GM19463 (cell line): ENCODE measurements around the gene PLAAT1.

Experiments
- ATAC-seq: cut with Tn5 transposase; IDR thresholded peaks from one replicate; pipeline ENCODE4 v1.9.1; 2021; ENCODE audit warnings: mild to moderate bottlenecking, moderate library complexity; ENCODE audit not compliant: unreplicated experiment

Gene PLAAT1

DNA sequence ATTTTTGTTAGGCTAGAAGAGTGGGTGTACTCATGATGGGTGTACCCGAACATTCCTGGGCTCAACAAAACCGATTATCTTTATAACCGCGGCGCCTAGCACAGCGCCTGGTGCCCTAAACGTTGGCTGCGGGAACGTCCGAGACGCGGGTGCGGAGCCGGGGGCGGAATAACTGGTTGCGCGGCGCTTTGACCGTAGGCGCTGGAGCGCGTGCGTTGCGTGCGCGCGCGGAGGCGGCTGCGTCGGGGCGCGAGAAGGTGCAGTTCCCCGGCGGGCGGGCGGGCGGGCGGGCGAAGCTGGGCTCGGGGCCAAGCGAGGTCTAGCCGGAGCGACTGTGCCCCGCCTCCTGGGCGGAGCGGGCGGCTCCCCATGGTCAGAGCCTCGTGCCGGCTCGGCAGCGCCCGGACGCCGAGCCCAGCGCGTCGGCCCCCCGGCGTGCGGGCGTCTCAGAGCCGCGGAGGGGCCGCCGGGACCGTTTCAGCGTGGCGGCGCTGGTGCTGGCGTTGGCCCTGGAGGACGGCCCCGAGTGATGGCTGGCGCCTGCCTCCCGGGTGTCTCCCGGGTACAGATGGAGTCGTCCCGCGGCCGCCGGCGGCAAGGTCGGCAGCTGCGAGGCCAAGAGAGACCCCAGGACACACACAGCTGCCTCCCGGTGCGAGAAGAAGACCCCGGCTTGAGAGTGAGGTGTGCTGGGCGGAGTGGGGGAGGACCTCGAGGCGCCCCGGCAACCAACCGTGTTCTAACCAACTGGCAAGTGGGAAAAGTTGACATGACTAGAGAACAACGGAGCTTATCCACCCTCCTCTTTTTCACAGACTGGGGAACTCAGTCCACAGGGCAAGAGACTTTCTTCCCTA is at the start of gene PLAAT1:
PLAAT1 (plus strand) TSS at position 373 of the 857 bp plus-strand sequence. CDS start 14,429 bp downstream, outside the sequence.
- peak; percentile 67 for ATAC-seq

DNA sequence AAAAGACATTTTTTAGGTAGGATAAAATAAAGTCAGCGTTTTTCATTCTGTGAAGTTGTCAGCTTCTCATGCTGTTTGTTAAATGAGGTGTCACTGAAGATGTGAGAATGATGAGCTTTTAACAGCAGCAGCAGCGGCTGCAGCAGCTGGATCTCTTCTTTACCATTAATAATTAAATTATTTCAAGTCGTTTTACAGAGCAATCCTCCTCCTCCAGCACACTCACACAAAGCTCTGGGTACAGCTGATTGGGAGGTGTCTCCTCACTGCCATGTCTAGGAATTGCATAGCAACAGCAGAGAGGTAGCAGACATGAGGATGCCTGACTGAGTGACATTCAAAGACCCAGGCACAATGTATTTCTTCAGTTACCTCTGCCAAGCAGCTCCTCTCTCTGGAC is 46.7 kb upstream of the PLAAT1 start:
- ATAC-seq: no peak

DNA sequence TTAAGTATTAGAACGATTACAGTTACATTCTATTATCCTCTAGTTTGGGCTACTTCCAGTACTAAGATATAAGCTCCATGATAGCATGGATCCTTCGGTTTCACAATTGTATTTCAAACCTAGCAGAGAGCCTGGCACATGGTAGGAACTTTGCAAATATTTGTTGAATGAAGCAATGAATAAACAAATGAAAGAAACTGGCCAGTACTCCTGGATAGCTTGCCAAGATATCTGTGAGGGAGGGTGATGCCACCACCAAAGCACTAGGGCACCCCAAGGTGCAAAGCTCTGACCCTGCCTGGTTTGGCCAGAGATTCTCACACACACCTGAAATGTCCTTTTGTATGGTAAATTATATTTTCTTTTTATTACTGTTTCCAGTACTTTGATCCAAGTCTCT is 44.3 kb upstream of the PLAAT1 start:
- ATAC-seq: no peak

DNA sequence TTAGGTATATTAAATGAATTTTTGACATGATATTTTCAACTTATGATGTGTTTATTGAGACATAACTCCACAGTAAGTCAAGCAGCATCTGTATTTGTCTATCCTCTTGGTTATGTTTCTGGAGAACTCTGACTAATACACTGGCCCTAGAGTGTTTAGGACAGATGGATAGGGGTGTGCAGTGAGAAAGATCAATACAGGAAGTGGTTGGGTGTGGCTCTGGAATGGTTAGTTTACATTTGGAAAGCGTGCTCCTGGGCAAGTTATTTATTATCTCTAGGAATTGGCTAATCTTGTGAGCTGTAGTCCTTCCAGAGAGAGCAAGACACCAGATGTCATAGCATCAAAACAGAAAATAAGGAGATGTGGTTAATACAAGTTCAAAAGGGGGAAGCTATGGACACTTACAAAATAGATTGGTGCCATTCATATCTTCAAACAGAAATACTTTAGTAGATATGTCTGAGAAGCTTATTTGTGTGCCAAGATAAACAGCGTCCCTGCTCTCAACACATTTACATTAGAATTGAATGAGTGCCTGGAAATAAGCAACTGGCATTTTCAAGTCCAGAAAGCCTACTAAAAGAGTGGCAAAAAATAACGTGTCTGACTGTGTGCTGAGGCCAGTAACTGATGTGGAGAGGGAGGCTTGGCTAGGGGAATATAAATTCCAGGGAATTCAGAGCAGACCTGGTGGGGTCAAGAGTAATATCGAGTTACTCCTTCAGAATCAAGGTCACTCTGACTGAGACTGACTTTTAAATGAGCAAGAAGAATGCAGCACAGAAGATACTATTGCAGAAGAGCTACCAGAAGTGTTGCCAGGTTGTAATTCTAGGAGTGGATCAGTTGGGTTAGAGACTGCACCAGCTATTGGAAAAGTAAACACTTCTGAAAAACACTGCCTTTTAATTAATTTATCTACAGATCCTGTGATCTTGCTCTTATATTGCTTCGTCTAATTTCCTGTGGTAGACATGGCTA is 33.4 kb upstream of the PLAAT1 start:
- no peak for ATAC-seq

DNA sequence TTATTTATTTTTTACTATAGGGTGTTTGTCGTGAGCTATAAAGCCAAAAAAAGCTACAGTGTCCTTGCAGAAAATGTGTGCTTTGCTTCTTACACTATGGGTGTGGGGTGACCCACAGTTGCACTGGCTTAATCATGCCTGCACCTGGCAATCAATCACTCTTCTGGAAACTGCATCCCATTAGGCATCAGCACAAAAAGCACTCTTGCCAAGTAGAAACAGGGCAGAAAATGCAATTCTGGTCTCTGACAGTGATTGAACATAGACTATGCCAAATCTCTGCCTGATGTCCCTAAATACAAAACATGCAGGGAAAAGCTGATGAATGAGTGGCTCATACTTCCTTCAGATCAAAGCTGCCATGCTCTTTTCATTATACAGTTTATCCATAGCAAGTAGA is 30.4 kb upstream of the PLAAT1 start:
- no peak for ATAC-seq

DNA sequence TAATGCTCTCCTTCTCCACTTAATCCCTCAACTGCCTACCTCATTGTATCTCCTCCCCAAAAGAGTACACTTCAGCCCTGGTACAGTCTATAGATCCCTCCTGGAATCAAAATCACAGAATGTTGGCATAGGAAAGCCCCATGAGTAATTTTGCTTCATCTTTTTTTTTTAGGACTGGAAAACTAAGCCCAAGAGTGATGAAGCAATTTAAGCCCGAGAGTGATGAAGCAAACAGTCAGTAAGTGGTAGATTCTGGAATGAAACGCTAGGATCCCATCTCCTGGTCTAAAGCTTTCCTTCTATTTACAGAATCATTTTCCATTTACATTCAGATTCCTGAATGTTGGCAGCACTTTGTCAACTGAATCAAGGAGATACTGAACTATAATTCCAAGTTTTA is 29.8 kb upstream of the PLAAT1 start:
- no peak for ATAC-seq

DNA sequence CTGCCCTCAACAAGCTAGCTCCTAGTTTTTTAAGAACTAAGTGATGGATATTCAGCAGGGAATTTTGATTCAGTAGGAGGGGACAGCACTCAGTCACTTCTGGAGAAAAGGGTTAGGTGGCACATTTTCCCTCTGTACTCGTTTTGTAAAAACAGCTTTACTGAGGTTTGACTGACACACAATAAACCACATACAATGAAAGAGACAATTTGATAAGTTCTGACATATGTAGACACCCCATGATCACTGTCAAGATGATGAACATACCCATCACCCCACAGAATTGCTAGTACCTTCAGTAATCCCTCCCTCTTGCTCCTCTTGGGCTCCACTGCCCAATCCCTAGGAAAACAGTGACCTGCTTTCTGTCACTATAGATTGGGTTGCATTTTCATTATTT is 29.0 kb upstream of the PLAAT1 start:
- ATAC-seq: no peak

DNA sequence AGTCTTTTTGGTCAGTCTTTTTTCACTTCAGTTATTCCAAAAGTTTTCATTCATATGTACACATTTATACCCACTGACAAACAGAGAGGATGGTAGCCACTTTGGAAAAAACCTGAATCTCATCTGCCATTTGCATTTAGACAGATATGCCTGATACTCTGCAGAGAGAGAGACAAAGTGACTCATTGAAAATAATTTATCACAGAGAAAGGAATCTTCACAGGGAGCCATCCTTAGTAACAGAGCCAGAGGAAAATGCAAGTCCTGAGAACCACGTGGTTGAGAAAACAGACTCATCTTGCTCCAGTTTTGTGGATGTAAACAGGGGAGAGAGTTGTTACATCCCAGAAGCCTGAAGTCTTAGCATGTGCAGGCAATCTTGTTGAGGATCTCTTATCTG is 28.2 kb upstream of the PLAAT1 start:
- no peak for ATAC-seq

DNA sequence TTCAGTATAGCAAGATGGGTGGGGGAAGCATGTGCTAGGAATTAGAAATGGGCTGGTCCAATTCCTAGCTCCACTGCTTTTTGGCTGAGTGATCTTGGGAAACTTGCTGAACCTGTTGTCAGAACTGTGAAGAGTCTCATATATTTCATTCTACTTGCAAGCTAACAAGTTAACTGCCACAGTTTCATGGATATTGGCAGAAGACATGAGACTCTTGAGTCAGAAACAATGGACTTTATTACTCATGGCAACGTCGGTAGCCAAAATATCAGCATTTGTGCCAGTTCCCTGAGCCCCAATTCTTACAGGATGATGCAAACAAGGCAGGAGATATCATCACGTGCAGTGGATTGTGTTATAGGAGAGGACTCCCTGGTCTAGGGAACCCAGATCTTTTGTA is 26.6 kb upstream of the PLAAT1 start:
- ATAC-seq: no peak

DNA sequence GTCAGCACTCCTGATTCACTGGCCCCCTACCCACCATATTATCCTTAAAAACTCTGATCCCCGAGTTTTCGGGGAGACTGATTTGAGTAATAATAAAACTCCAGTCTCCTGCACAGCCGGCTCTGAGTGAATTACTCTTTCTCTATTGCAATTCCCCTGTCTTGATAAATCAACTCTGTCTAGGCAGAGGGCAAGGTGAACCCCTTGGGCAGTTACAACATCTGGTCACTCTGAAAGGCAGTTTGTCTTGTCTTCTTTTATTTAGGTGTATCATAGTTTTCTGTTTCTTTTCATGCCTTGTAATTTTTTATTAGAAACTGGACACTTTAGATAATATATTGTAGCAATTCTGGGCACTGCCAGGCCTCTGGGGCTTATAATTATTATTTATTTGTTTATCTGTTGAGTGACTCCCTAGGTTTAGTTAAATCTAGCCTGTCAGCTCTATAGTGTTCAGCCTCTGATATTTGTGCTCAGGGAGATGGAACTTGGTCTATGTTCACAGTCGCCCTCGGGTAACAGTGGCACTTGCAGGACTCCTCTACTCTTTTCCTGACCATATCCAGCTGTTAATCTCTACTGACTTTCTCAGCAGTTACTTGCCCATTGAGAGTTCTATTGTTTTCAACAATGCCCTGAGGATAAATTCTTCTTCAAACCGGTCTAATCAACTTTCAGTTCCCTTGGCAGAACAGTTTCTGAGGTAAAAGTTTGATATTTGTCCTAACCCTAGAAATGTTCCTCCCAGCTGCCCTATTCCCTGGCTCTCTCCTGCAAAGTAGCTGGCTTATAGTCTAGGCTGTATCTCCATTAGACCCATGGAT is 15.5 kb upstream of the PLAAT1 start:
- no peak for ATAC-seq

DNA sequence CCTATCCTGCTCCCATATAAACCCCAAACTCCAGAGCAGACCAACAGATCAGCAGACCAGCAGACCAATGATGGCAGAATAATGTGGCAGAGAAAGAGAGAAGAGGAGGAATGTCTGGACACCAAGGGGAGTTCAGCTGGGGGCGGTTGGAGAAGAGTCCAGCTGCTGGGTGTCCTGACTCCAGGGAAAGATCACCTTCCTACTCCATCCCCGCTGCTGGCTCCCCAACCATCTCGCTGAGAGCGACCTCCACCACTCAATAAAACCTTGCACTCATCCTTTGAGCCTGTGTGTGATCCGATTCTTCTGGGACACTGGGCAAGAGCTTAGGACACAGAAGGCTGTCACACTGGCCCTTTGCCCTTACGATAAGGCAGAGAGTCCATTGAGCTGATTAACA is 12.8 kb upstream of the PLAAT1 start:
- ATAC-seq: no peak

DNA sequence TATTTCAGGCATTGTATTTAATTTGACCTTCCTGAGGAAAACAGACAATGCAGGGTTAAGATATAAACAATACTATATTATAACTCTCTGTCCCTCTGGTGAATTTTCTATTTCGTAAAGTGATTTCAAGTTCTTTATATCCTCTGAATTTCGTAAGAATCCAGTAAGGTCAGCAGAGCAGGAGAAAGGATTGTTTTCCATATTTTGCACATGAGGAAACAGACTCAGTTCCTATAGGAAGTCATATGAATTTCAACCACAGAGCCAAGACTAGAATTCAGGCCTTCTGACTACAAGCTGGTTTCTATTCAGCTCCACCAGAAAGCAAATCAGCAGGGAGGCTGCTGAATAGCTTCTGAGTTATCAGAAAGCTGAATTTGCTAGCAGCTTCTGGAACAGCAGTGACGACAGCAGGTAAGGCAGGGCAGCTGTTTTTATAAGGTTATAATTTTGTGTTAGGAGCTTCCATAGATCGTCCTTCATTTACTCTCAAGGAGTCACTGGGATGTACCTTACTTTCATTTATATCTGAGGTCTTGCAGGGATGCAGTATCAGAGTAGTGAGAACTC is 11.1 kb upstream of the PLAAT1 start:
- no peak for ATAC-seq

DNA sequence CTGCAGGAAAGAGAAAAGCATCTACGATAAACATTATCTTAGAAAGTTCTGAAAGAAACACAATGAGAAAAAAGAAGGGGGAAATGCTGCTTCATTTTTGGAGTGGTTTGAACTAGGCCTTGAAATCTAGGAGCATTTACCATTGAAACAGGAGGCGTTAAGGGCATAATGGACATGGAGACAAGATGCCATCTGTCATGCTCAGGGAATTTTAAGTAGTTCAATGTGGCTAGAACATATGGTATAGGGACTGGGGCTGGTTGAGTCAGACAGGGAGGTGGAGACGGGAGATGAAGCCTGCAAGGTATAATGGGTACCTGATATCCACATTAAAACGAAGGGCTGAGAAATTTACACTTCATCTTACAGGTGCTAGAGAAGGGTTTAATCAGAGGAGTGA is 10.4 kb upstream of the PLAAT1 start:
- ATAC-seq: no peak

DNA sequence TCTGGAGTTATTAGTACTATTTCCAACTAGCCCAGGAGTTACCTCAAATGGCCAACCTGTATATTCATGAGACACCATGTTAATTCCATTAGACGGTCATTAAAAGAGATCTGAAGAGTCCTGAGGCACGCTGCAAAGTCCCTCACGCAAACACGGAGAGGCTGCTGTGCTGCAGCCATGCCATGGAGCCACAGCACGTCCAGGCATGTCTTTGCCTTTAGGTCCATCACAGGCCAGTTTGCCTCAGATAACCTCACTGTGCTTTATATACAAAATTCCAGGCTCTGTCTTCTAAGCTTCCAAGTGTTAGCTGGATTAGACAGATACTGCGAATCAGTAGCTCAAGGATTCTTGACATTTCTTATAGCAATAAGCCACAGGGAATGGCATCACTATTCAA is 9.8 kb upstream of the PLAAT1 start:
- no peak for ATAC-seq

DNA sequence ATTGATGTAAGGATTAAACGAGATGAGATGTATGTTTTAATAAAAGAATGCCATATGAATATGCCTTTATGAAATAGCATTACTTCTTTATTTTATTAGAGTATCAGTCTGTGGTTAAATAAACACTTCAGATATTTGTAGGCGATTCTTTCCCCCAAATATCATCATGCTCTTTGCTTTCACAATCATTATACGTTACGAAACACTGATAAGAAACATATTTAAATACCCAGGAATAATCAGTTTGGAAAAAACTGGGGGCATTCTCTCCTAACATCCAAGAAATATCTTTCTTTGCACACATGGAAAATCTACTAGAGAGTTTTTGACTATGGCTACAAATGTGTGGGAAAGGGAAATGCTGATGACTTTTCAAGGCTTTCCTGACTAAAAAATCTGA is 4.4 kb upstream of the PLAAT1 start:
- ATAC-seq: no peak

DNA sequence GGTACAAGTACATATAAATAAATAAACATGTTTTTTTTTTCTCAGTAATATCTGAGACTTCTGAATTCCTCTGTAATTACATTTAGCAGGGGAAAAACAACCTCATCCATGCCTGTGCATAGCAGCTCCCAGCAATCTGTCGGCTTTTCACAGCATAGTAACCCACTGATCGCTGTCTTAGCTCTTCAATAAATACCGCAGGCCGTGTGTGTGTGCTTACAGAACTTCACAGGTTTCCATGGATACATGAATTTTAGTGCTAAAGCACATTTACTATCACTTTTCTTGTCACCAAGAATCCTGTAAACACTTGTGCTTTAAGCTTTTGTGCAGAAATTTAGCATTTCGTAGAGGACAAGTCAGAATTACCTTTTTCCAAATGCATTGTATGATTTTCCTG is 4.0 kb upstream of the PLAAT1 start:
- no peak for ATAC-seq

DNA sequence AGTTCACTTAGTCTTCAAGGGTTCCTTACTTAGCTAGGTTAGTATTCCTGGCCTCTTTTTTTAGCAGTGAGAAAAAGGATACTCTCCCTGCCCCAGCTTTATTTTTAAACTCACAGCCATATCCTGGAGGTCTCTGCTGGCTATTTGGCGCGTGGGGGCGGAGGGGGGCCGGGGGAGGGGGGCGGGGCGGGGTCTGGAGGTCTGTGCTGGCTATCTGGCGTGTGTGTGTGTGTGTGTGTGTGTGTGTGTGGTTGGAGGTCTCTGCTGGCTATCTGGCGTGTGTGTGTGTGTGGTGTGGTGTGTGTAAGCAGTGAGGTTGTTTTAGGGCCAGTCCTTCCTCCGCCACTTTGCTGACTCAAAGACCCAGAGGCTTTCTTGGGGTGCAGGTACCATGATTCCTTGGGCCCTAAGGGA is 579 bp upstream of the PLAAT1 start:
- no peak for ATAC-seq

DNA sequence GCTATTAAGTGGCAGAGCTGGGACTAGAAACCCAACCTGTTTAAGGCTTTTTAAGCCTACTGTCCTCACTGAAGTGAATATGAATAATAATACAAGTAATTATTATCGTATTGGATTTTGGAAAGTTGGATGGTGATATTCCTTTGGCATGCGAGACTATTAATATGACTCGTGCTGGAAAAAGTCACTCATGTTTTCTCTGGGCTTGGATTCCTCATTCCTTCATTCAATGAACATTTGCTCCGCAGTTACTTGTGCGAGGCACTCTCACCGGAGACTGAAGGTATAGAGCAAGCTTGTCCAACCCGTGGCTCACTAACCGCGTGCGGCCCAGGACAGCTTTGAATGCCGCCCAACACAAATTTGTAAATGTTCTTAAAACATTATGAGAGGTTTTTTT is 694 bp downstream of the PLAAT1 start:
- ATAC-seq: no peak

DNA sequence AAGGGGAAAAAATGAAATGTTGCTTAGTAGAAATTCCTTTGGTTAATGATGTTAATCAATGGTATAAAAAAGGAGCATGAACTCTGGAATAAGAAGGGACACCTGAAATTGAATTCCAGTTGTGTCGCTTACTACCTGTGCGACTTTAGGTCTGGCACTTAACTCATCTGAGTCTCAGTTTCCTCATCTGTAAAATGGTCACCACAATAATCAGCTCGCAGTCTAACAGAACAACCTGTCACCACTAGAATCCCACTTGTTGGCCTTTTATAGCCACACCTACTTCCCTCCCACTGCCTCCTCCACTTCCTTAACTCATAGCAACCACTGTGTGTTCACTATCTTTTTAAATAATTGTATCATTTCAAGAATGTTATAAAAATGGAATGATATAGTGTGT is 2.5 kb downstream of the PLAAT1 start:
- ATAC-seq: no peak

DNA sequence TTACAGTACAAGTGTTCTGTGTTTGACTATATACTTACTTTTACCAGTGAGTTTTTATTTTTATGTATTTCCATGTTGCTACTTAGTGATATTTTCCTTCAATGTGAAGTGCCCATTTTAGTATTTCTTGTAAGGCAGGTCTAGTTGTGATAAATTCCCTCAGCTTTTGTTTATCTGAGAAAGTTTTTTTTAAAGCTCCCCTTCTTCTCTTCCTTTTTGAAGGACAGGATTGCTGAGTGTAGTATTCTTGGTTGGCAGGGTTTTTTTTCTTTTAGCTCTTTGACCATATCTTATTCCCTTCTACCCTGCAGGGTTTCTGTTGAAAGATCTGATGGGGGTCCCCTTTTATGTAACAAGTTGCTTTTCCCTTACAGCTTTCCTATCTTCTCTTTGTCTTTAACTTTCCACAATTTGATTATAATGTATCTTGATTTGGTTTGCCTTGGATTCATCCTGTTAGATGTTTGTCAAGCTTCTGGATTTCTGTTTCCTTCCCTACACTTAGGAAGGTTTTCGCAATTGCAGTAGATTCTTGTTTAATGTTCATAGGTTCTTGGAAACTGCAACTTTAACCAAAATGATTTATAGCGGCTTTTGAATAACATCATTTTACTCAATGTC is 7.9 kb downstream of the PLAAT1 start:
- no peak for ATAC-seq
